ENCODE data around the gene RABL6. TPM values are rescaled to one million over a fixed set of nuclear protein-coding genes. Genes with fewer than 3 reads are reported as not detected.

The RABL6 gene
- total RNA-seq, 4 donors from 2014 or later: 54.9 to 70.7 (median 61.5) TPM

DNA sequence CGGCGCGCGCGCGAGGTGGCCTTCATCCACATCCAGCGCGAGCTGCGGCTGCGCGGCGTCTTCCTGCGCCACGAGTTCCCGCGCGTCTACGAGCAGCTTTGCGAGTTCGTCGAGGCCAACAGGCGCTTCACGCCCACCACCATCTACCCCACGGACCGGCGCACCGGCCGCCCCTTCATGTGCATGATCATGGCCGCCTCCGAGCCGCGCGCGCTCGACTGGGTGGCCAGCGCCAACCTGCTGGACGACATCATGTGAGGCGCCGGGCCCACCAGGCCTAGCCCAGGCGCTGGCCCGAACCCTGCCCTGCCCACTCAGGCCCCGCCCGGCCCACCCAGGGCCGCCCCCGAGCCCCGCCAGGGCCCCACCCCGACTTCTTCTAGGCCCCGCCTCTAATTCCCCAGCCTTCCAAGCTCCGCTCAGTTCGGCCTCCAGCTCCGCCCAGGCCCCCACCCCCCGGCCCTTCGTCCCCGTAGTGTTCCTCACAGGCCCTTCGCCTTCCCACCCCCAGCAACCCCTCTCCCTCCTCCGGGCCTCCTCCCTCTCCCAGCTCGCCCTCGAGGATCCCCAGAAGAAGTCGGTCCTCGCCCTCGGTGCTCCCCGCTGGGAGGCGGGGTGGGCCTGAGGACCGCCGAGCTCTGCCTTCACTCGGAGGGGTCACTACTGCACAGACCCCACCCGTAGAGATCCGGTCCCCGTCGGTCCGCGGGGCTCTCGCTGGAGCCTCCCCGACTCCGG is 39.5 kb downstream of the RABL6 start:
- Histone ChIP-seq H3K4me1 (peaks cover 43 to 80% (median 71%) of the 10 kb centered on the region in 3 donors), H3K27ac (peak overlapping the region; percentile 86 to 94 (median 92)), H3K4me3 (peak overlapping the region; percentile 54 to 96 (median 70)), H3K9me3 (no peaks in the 10 kb centered on the region), H3K36me3 (peaks cover 0 to 18% (median 5%) of the 10 kb centered on the region in 3 donors), H3K27me3 (peaks cover 7 to 54% (median 19%) of the 10 kb centered on the region in 4 donors)
- DNase-seq: no peak
- 0 to 7% methylated on average over 9 to 14 of the region's 75 CpGs for WGBS, 2 donors
- peak in 1 of 4 donors; percentile 3 for TF ChIP-seq POLR2A (IDR thresholded peaks at IDR 0.05)
- TF ChIP-seq, protein P1, sequence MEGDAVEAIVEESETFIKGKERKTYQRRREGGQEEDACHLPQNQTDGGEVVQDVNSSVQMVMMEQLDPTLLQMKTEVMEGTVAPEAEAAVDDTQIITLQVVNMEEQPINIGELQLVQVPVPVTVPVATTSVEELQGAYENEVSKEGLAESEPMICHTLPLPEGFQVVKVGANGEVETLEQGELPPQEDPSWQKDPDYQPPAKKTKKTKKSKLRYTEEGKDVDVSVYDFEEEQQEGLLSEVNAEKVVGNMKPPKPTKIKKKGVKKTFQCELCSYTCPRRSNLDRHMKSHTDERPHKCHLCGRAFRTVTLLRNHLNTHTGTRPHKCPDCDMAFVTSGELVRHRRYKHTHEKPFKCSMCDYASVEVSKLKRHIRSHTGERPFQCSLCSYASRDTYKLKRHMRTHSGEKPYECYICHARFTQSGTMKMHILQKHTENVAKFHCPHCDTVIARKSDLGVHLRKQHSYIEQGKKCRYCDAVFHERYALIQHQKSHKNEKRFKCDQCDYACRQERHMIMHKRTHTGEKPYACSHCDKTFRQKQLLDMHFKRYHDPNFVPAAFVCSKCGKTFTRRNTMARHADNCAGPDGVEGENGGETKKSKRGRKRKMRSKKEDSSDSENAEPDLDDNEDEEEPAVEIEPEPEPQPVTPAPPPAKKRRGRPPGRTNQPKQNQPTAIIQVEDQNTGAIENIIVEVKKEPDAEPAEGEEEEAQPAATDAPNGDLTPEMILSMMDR (IDR thresholded peaks at IDR 0.05): no peak
- intact Hi-C loops (cut with DNase I): no loop called here

DNA sequence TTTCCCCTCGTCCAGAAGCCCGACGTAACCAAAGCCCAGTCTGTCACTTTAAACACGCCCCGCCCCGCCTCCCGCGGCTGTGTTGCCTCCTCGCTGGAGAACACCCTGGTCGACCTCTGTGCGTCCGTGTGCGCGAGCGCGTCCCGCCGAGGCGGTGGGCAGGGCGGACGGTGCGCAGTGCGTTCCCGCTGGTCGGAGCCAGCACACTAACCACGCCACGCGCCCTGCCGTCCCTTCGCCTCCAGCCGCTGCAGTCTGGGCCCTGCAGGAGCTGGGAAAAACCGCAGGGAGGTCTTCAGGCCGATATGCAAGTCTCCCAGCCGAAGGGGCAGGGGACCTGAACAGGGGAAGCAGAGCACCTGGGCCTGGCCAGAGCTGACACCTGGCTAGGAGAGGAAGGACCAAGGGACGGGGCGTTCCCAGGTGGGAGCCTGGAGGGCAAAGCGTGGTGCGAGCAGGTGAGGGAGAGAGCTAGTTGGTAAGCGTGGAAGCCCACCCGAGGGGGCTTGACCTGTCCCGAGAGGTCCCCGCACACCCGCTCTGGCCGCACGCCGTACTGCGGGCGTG is 40.2 kb downstream of the RABL6 start:
- intact Hi-C loops (cut with DNase I): no loop called here
- H3K27me3 ChIP-seq: peaks cover 7 to 54% (median 19%) of the 10 kb centered on the region in 4 donors
- H3K36me3 ChIP-seq: peaks cover 0 to 18% (median 5%) of the 10 kb centered on the region in 3 donors
- peak; percentile 33 for DNase-seq
- no peaks in the 10 kb centered on the region for H3K9me3 ChIP-seq
- peak overlapping the region; percentile 54 to 96 (median 70) for H3K4me3 ChIP-seq
- H3K27ac ChIP-seq: peak overlapping the region; percentile 86 to 94 (median 92)
- H3K4me1 ChIP-seq: peaks cover 36 to 73% (median 65%) of the 10 kb centered on the region in 3 donors
- WGBS, 2 donors: 0% methylated on average over 14 to 30 of the region's 48 CpGs
- TF ChIP-seq, protein P1 (IDR thresholded peaks at IDR 0.05): no peak
- TF ChIP-seq POLR2A (IDR thresholded peaks at IDR 0.05): peak in 2 of 4 donors; percentile 54 to 79

DNA sequence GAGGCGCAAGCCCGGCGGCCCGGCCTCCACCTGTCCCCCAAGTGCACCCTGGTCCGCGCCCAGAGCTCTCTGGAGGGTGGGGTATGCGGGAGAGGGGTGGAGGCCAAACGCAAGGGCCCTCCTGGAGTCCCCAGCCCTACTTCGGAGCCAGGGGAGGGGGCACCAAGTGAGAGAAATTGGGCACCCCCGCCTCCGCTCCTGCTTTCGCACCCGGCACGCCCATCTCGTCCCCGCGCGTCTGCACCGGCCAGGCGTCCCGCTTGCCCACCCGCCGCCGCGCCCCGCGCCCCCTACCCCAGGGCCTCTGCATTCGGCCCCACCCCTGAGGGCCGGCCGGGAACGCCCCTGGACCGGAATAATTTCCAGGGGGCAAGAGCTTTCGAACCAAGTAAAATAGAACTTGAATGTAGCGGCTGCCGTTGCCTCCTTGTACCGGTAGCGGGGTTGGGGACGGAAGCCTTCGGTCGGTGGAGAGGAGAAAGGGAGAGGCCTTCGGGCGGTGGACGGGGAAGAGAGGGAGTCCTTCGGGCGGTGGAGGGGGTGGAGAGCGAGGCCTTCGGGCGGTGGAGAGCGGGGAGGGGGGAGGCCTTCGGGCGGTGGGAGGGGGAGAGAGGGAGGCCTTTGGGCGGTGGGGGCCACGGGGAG is 40.8 kb downstream of the RABL6 start:
- Histone ChIP-seq H3K4me3 (peak overlapping the region; percentile 54 to 96 (median 70)), H3K27me3 (peaks cover 7 to 47% (median 16%) of the 10 kb centered on the region in 4 donors), H3K4me1 (peaks cover 30 to 67% (median 59%) of the 10 kb centered on the region in 3 donors), H3K36me3 (peaks cover 0 to 18% (median 5%) of the 10 kb centered on the region in 3 donors), H3K9me3 (no peaks in the 10 kb centered on the region), H3K27ac (peak overlapping the region; percentile 86 to 94 (median 92))
- DNase-seq: no peak
- TF ChIP-seq, protein P1 (IDR thresholded peaks at IDR 0.05): peak in 1 of 6 experiments; percentile 17
- no peak for TF ChIP-seq POLR2A (IDR thresholded peaks at IDR 0.05)
- WGBS, 2 donors: 0% methylated on average over 2 to 17 of the region's 53 CpGs
- intact Hi-C loops (cut with DNase I): no loop called here

DNA sequence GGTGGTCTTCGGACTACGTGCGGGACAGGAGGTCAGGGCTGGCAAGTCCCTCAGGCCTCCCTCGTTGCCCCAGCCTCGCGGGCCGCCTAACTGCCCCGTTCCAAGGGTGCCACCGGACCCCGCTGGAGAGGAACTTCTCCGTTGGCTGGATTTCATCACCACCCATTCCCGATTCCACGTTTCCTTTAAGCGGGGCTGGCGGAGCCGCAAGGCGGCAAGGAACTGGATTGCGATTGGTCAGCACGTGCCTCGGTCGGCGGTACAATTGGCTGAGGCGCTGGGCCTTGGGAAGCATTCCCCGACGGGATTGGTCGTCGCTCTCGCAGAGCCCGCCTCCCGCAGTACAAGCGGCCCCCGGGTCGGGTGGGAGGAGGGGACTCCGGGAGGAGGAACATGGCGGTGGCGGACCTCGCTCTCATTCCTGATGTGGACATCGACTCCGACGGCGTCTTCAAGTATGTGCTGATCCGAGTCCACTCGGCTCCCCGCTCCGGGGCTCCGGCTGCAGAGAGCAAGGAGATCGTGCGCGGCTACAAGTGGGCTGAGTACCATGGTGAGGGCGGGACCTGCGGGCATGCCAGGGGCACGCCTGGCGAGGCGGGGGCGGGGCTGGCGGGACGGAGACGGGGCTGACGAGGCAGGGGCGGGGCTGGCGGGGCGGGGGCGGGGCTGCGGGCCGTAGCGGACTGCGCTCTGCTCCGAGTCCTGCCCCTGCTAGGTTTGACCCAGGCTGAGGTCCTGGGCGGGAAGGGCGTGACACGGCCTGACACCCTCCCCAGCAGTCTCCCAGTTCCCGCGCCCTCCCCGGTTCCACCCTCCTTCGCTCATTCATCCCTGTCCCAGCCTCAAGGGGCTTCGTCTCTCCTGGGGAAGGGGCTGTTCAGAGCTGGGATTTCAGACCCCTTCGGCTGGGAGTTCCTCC is 41.6 kb downstream of the RABL6 start, which contains the start of gene PHPT1:
Gene PHPT1, plus strand, starts transcription at position 372 of the 922 bp plus-strand sequence. Its CDS starts 22 bp downstream, at position 394.
- no CpG with 5 or more reads among the region's 77 CpGs for WGBS, 2 donors

More for the DNA sequence above, 41.6 kb downstream of the RABL6 start, which contains the start of gene PHPT1:
- H3K36me3 ChIP-seq: peaks cover 0 to 18% (median 5%) of the 10 kb centered on the region in 3 donors
- peak; percentile 91 for DNase-seq
- peak within 1 kb of the TSS; percentile 86 to 94 (median 92) for H3K27ac ChIP-seq
- H3K27me3 ChIP-seq: peaks cover 7 to 40% (median 12%) of the 10 kb centered on the region in 4 donors
- H3K4me1 ChIP-seq: peaks cover 22 to 63% (median 51%) of the 10 kb centered on the region in 3 donors
- TF ChIP-seq, protein P1 (IDR thresholded peaks at IDR 0.05): peak in 1 of 6 experiments; percentile 22
- TF ChIP-seq POLR2A (IDR thresholded peaks at IDR 0.05): peak in 3 of 4 donors; percentile 39 to 82 (median 62)
- intact Hi-C loops (cut with DNase I): no loop called here
- H3K9me3 ChIP-seq: no peaks in the 10 kb centered on the region
- peak within 1 kb of the TSS; percentile 54 to 96 (median 70) for H3K4me3 ChIP-seq

Measured in esophagus squamous epithelium (tissue), 5 donors.